Ascending aorta (tissue), 2 donors: ENCODE results near the gene NECAB2. TPM values are rescaled to one million over a fixed set of nuclear protein-coding genes. Genes with fewer than 3 reads are reported as not detected.

Source experiments
- DNase-seq, 2 donors: peaks; one replicate each; pipeline ENCODE4 v3.0.0-alpha.2; 2019; ENCODE audit warnings: low spot score in 2 of 2
- H3K27ac ChIP-seq, 2 donors: fragments of 200-600 bp; sonication (generic); one replicate each; pipeline ENCODE4 v1.5.1; 2016 to 2017; ENCODE audit warnings: mild to moderate bottlenecking in 1 of 2
- H3K27me3 ChIP-seq: fragments of 200-600 bp; sonication (generic); one replicate; pipeline ENCODE4 v1.5.1; 2017
- H3K36me3 ChIP-seq, 2 donors: fragments of 200-600 bp; sonication (generic); one replicate each; pipeline ENCODE4 v1.5.1; 2016
- H3K4me1 ChIP-seq, 2 donors: fragments of 200-600 bp; sonication (generic); one replicate each; pipeline ENCODE4 v1.5.1; 2016 to 2017; ENCODE audit warnings: mild to moderate bottlenecking in 1 of 2
- H3K4me3 ChIP-seq, 2 donors: fragments of 200-600 bp; sonication (generic); one replicate each; pipeline ENCODE4 v1.5.1; 2016 to 2017; ENCODE audit warnings: mild to moderate bottlenecking in 1 of 2
- H3K9me3 ChIP-seq, 2 donors: fragments of 200-600 bp; sonication (generic); one replicate each; pipeline ENCODE4 v1.5.1; 2016
- intact Hi-C: fragments of 100-400 bp; cut with DNase I; formaldehyde crosslinking; loops from one replicate; pipeline ENCODE4 v1.15.1; 2023
- total RNA-seq: library from RNA; depleted of rRNA; stranded (reverse); fragments of >200 nt; gene quantifications from one replicate; pipeline ENCODE4 v1.1.0, GENCODE V29; 2016
- TF ChIP-seq, protein P1 (sequence below), 3 experiments: fragments of 200-600 bp in 2 of 3; fragments of 450-650 bp in 1 of 3; sonication (generic) in 2 of 3; IDR thresholded peaks; one replicate each; pipeline ENCODE4 v1.5.1; 2016 to 2019; ENCODE audit warnings: antibody characterized with exemption in 3 of 3, mild to moderate bottlenecking in 1 of 3, moderate library complexity in 1 of 3

NECAB2 gene
- total RNA-seq, 1 donor from 2014 or later, result not detected

DNA sequence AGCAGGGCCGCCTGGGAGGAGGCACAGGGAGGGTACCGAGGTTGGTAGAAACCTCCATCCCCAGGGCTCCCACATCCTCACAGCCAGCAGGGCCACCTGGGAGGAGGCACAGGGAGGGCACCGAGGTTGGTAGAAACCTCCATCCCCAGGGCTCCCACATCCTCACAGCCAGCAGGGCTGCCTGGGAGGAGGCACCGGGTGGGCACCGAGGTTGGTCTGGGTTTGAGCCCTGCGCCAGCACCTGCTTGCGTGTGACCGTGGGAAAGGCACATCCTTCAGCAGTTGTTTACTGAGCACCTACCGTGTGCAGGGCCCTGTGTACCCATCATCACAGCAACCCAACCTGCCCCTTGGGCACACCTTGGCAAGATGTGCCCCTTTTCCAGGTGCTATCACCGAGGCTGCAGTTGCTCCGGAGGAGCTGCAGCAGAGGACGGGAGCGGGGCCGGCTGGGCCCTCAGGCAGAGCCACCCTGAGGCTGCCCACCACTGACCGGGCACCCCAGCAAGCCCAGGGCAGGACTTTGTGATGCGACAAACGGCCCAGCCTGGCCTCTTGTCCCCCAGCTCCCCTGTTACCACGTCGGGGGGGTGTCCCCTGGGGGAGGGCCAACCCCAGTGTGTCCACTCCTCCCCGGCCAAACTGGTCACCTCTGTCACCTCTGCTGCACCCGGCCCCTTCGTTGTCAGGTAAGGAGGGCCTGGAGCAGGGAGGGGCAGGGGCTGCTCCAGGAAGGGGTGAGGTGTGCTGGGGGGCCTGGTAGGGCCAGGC lies 37.1 kb upstream of the NECAB2 start:
- no peaks in the 10 kb centered on the region for H3K9me3 ChIP-seq
- intact Hi-C loops, result no loop called here
- no peak overlapping the region for H3K27ac ChIP-seq
- DNase-seq, result no peak
- peaks cover 0 to 6% of the 10 kb centered on the region in 2 donors for H3K4me1 ChIP-seq
- TF ChIP-seq, protein P1, sequence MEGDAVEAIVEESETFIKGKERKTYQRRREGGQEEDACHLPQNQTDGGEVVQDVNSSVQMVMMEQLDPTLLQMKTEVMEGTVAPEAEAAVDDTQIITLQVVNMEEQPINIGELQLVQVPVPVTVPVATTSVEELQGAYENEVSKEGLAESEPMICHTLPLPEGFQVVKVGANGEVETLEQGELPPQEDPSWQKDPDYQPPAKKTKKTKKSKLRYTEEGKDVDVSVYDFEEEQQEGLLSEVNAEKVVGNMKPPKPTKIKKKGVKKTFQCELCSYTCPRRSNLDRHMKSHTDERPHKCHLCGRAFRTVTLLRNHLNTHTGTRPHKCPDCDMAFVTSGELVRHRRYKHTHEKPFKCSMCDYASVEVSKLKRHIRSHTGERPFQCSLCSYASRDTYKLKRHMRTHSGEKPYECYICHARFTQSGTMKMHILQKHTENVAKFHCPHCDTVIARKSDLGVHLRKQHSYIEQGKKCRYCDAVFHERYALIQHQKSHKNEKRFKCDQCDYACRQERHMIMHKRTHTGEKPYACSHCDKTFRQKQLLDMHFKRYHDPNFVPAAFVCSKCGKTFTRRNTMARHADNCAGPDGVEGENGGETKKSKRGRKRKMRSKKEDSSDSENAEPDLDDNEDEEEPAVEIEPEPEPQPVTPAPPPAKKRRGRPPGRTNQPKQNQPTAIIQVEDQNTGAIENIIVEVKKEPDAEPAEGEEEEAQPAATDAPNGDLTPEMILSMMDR (IDR thresholded peaks at IDR 0.05), result no peak
- no peak overlapping the region for H3K4me3 ChIP-seq
- peaks cover 0 to 7% of the 10 kb centered on the region in 2 donors for H3K36me3 ChIP-seq
- H3K27me3 ChIP-seq, result no peaks in the 10 kb centered on the region

- no peaks in the 10 kb centered on the region for H3K27me3 ChIP-seq
- no peaks in the 10 kb centered on the region for H3K9me3 ChIP-seq
- no peak for DNase-seq
- H3K4me3 ChIP-seq, result no peak overlapping the region
- no peak overlapping the region for H3K27ac ChIP-seq
- TF ChIP-seq, protein P1 (IDR thresholded peaks at IDR 0.05), result no peak
- intact Hi-C loops, result no loop called here
- peaks cover 0 to 3% of the 10 kb centered on the region in 2 donors for H3K4me1 ChIP-seq
- H3K36me3 ChIP-seq, result peaks cover 0 to 7% of the 10 kb centered on the region in 2 donors
Measured at GRCh38 chr16:83931556-83931955, 36.5 kb upstream of the NECAB2 start.

DNA sequence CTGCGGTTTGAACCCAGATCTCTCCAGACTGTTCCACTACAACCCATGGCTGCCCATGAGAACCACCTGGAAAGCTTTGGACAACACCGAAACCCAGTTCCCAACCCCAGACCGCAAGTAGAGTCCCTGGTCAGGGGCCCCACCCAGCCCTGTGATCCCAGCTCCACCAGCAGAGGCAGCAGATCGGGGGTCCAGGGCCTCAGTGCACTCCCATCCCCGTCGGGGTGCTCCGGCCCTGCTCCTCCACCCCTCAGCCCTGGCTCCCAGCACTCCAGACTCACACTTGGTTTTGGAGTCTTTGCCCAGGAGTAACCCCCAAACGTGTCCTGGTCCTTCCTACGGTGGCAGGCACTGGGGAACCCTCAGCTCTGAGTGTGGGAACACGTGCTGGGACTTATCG lies 35.7 kb upstream of the NECAB2 start:
- peaks cover 0 to 7% of the 10 kb centered on the region in 2 donors for H3K36me3 ChIP-seq
- H3K4me1 ChIP-seq, result no peaks in the 10 kb centered on the region
- H3K4me3 ChIP-seq, result no peak overlapping the region
- H3K27me3 ChIP-seq, result no peaks in the 10 kb centered on the region
- intact Hi-C loops, result no loop called here
- no peaks in the 10 kb centered on the region for H3K9me3 ChIP-seq
- TF ChIP-seq, protein P1 (IDR thresholded peaks at IDR 0.05), result no peak
- DNase-seq, result no peak
- no peak overlapping the region for H3K27ac ChIP-seq

DNA sequence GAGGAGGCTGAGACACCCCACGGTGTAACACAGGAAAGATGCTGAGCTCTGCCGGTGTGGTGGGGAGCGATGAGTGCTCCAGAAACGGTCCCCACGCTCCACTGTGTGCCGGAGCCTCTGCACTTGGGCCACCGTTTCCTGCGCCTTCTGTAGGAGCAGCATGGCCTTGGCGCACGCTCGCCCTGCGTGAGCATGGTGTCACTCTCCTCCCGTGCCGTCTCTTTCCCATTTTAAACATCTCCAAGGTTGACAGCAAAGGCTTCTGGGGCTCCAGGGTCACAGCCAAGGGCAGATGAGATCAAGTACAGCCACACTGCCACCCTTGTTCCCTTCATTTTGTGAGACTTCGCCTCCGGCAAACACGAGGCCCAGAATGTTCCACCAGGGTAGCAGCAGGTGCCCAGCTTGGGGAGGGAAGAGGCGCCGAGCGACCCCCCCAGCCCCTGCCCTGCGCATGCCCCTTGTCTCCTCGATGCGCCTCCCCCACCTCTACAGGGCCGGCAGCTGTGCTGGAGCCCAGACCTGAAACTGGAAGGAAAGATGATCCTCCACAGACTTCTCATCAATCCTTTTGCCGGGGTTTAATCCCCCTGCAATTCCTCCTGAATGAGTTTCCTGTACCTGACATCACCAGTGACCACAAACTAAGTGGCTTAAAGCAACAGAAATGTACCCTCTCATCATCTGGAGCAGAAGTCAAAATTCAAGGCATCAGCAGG lies 34.9 kb upstream of the NECAB2 start:
- intact Hi-C loops, result no loop called here
- H3K9me3 ChIP-seq, result no peaks in the 10 kb centered on the region
- H3K27me3 ChIP-seq, result no peaks in the 10 kb centered on the region
- peaks cover 0 to 7% of the 10 kb centered on the region in 2 donors for H3K36me3 ChIP-seq
- no peak overlapping the region for H3K4me3 ChIP-seq
- no peak overlapping the region for H3K27ac ChIP-seq
- no peaks in the 10 kb centered on the region for H3K4me1 ChIP-seq
- TF ChIP-seq, protein P1 (IDR thresholded peaks at IDR 0.05), result no peak
- DNase-seq, result no peak

DNA sequence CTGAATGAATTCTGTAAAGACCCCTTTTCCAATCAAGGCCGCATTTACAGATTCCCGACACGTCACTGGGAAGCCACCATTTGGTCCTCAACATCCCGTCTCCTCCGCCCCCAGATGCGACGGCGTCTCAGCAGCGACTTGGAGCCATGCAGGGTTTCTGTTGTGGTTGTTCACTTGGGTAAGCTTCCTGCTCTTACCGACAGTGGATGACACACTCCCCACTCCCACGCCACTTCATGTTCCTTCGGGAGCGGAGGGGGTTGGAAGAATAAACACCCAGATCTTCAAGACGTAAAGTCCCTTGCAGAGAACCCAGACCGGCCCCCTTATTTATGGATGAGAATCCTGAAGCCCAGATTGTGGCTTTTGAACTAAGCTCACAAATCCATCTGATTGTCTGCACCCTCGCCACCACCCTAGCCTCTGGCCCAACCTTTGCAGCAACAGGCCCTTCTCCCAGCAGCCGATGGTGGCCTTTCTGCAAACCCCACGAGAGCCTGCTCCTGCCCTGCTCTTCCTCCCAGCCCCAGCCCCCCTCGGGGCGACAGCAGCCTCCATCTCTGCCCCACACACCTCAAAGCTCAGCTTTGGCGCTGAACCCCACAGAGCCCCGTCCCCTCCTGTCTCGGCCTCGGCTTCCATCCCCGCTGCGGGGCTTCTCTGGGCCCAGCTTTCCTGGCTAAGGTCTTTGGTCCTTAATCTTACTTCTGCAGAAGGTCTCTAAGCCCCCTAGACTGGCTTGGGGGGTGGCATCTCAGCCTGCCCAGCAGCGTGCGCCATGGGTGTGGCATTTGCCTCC lies 34.0 kb upstream of the NECAB2 start:
- no peak for DNase-seq
- Histone ChIP-seq H3K4me3 (no peak overlapping the region), H3K4me1 (no peaks in the 10 kb centered on the region), H3K27ac (no peak overlapping the region), H3K36me3 (peaks cover 0 to 1% of the 10 kb centered on the region in 2 donors), H3K27me3 (no peaks in the 10 kb centered on the region), H3K9me3 (no peaks in the 10 kb centered on the region)
- TF ChIP-seq, protein P1 (IDR thresholded peaks at IDR 0.05), result no peak
- intact Hi-C loops, result no loop called here
